BLaER1 treated with 17β-estradiol and CSF1 and Interleukin-3, amounts not matched to agents 10 nM and 100 nM (cell line): ENCODE measurements around the gene PPP2R5A.

Experiments used
- H3K27ac ChIP-seq, 11 experiments: shearing (Covaris generic); formaldehyde crosslinking; 2 replicates each; pipeline ENCODE4 v1.8.1; 2022
- H3K27me3 ChIP-seq, 11 experiments: shearing (Covaris generic); formaldehyde crosslinking; 2 replicates each; pipeline ENCODE4 v1.8.1; 2022
- H3K36me3 ChIP-seq, 11 experiments: shearing (Covaris generic); formaldehyde crosslinking; 2 replicates each; pipeline ENCODE4 v1.8.1; 2022
- H3K4me1 ChIP-seq, 10 experiments: shearing (Covaris generic); formaldehyde crosslinking; 2 replicates each; pipeline ENCODE4 v1.8.1; 2022
- H3K4me2 ChIP-seq, 11 experiments: shearing (Covaris generic); formaldehyde crosslinking; 2 replicates each; pipeline ENCODE4 v1.8.1; 2022
- H3K4me3 ChIP-seq, 10 experiments: shearing (Covaris generic); formaldehyde crosslinking; 2 replicates each; pipeline ENCODE4 v1.8.1; 2022
- H3K9ac ChIP-seq, 11 experiments: shearing (Covaris generic); formaldehyde crosslinking; 2 replicates each; pipeline ENCODE4 v1.8.1; 2022
- H3K9me3 ChIP-seq, 11 experiments: shearing (Covaris generic); formaldehyde crosslinking; replicated peaks in 1 of 11; 2 replicates each; pipeline ENCODE4 v1.8.1; 2022
- H4K20me1 ChIP-seq, 11 experiments: shearing (Covaris generic); formaldehyde crosslinking; 2 replicates each; pipeline ENCODE4 v1.8.1; 2022
- Cebpa-rat ChIP-seq, 11 experiments: shearing (Covaris generic); IDR thresholded peaks; 2 replicates each; pipeline ENCODE4 v1.8.1; 2022

PPP2R5A gene

DNA sequence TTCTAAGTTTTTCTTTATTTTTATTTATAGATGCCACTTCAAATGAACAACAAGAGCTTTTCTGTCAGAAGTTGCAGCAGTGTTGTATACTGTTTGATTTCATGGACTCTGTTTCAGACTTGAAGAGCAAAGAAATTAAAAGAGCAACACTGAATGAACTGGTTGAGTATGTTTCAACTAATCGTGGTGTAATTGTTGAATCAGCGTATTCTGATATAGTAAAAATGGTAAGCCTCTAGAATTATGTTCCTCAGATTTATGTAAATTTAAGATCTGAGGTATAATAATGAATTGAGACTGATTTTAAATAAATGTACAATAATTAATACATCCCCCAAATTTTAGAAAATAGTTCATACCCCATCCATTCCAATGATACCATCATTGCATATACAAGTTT is 43.9 kb downstream of the PPP2R5A start:
- H3K4me3 ChIP-seq = no peak overlapping the region
- H3K4me2 ChIP-seq = no peak overlapping the region
- H4K20me1 ChIP-seq = peaks cover 0 to 84% (median 64%) of the 10 kb centered on the region in 11 experiments; a peak in 18 of 22 replicates
- H3K9ac ChIP-seq = no peak overlapping the region
- peaks cover 0 to 3% (median 0%) of the 10 kb centered on the region in 11 experiments; a peak in 4 of 22 replicates for H3K9me3 ChIP-seq
- H3K27me3 ChIP-seq = no peaks in the 10 kb centered on the region
- no peaks in the 10 kb centered on the region for H3K4me1 ChIP-seq
- H3K36me3 ChIP-seq = peaks cover 49 to 83% (median 62%) of the 10 kb centered on the region in 11 experiments
- TF ChIP-seq Cebpa-rat (IDR thresholded peaks at IDR 0.05) = no peak
- H3K27ac ChIP-seq = no peak overlapping the region

DNA sequence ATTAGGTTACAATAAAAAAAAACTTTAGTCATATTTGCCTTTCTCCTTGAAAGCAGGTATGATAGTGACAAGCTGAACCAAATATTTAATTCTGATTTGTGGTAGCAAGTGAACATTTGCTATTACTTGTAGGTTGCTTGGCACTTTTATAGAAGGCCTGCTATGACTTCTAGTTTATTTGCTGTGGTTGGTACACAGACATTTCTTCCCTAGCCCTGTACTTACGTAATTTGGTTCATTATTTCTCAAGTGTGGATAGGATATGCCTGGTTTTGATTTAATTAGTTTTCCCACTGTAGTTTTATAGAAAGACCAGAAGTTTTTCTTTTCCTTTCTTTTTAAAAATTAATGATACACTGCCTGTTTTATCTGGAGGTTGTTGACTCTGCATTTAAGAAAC is 55.9 kb downstream of the PPP2R5A start:
- Histone ChIP-seq H3K4me2 (no peak overlapping the region), H3K36me3 (peaks cover 75 to 100% (median 90%) of the 10 kb centered on the region in 11 experiments)

DNA sequence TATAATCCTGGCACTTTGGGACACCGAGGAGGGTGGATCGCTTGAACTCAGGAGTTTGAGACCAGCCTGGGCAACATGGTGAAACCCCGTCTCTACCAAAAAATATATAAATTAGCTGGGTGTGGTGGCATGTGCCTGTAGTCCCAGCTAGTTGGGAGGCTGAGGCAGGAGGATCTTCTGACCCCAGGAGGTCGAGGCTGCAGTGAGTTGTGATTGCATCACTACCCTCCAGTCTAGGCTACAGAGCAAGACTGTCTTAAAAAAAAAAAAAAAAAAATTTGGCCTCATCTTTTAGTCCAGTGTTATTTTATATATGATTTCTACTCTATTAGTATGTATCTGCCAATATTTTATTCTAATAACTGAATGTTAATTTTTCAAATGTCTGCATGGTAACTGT is 59.7 kb downstream of the PPP2R5A start:
- H3K4me1 ChIP-seq = 0 out of 20 replicates have a peak, but pooled peaks cover 0 to 1% (median 0%) of the 10 kb centered on the region in 10 experiments
- H3K9ac ChIP-seq = no peak overlapping the region
- peaks cover 0 to 53% (median 19%) of the 10 kb centered on the region in 11 experiments; a peak in 13 of 22 replicates for H4K20me1 ChIP-seq
- H3K9me3 ChIP-seq = no peaks in the 10 kb centered on the region
- no peak overlapping the region for H3K4me3 ChIP-seq
- no peak for TF ChIP-seq Cebpa-rat (IDR thresholded peaks at IDR 0.05)
- H3K36me3 ChIP-seq = peaks cover 68 to 100% (median 91%) of the 10 kb centered on the region in 11 experiments
- H3K27me3 ChIP-seq = no peaks in the 10 kb centered on the region
- no peak overlapping the region for H3K4me2 ChIP-seq
- H3K27ac ChIP-seq = no peak overlapping the region

More for the DNA sequence above, 55.9 kb downstream of the PPP2R5A start:
- H4K20me1 ChIP-seq = peaks cover 0 to 66% (median 35%) of the 10 kb centered on the region in 11 experiments; a peak in 15 of 22 replicates
- H3K27ac ChIP-seq = no peak overlapping the region
- H3K4me3 ChIP-seq = no peak overlapping the region
- no peaks in the 10 kb centered on the region for H3K27me3 ChIP-seq
- no peaks in the 10 kb centered on the region for H3K9me3 ChIP-seq
- TF ChIP-seq Cebpa-rat (IDR thresholded peaks at IDR 0.05) = no peak
- no peak overlapping the region for H3K9ac ChIP-seq
- no peaks in the 10 kb centered on the region for H3K4me1 ChIP-seq

DNA sequence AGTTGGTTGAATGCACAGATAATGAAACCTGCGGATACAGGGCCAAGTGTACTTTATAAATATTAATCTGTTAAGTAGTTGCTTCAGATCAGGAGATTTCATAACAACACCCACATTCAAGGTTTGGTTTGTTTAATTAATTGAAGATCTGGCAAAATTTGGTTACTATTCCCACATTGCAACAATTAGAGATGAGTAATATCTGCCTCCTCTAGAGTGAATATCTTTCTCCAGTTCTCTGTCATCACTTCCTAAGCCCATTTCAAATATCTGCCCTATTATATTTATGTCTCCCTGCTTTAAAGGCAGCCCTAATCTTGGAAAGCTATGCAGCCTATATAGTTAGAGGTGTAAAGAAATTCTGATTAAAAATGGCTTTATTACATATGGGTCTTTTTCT is 61.4 kb downstream of the PPP2R5A start:
- no peak for TF ChIP-seq Cebpa-rat (IDR thresholded peaks at IDR 0.05)
- no peak overlapping the region for H3K9ac ChIP-seq
- no peak overlapping the region for H3K4me3 ChIP-seq
- no peaks in the 10 kb centered on the region for H3K9me3 ChIP-seq
- peaks cover 0 to 7% (median 0%) of the 10 kb centered on the region in 10 experiments; a peak in 2 of 20 replicates for H3K4me1 ChIP-seq
- peaks cover 76 to 100% (median 95%) of the 10 kb centered on the region in 11 experiments for H3K36me3 ChIP-seq
- no peak overlapping the region for H3K4me2 ChIP-seq
- H3K27ac ChIP-seq = no peak overlapping the region
- H4K20me1 ChIP-seq = peaks cover 0 to 36% (median 9%) of the 10 kb centered on the region in 11 experiments; a peak in 10 of 22 replicates
- H3K27me3 ChIP-seq = no peaks in the 10 kb centered on the region

DNA sequence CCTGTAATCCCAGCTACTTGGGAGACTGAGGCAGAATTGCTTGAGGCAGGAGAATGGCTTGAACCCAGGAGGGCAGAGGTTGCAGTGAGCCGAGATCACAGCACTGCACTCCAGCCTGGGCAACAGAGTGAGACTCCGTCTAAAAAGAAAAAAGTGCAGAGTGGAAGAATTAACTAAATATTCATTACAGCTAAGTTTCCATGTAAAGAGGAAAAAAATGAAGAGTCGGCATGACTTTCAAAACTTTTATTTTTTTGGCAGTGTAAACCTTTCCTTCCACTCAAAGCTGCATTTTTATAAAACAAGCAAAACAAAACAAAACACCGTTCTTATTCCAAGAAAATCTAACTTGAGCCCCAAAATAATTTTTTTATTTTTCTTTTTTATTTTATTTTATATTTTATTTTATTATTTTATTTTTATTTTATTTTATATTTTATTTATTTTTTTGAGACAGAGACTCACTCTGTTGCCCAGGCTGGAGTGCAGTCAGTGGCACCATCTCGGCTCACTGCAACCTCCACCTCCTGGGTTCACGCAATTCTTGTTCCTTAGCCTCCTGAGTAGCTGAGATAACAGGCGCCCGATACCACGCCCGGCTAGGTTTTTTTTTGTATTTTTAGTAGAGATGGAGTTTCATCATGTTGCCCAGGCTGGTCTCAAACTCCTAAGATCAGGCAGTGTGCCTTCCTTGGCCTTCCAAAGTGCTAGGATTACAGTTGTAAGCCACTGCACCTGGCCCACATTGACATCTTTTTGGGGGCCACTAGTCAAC is 66.6 kb downstream of the PPP2R5A start:
- no peak overlapping the region for H3K4me3 ChIP-seq

DNA sequence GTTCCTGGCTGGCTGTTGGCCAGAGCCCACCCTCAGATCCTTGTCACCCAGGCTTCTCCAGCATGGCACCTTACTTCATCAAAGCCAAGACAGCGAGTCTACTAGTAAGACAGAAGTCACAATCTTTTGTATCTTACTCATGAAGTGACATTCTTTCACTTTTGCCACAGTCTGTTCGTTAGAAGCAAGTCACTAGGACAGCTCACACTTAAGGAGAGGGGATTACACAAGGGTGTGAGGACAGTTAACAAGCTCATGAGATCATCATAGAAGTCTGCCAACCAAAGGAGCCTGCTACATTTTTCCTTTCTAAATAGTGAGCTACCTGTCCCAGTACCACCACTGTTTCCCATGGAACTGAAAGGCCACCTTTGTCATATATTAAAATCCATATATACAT is 68.0 kb downstream of the PPP2R5A start:
- H3K36me3 ChIP-seq = peaks cover 78 to 100% (median 91%) of the 10 kb centered on the region in 11 experiments
- peaks cover 0 to 14% (median 0%) of the 10 kb centered on the region in 11 experiments; a peak in 6 of 22 replicates for H4K20me1 ChIP-seq
- no peak for TF ChIP-seq Cebpa-rat (IDR thresholded peaks at IDR 0.05)
- peaks cover 0 to 25% (median 6%) of the 10 kb centered on the region in 10 experiments; a peak in 14 of 20 replicates for H3K4me1 ChIP-seq
- no peaks in the 10 kb centered on the region; a peak in 1 of 22 replicates for H3K9me3 ChIP-seq
- no peaks in the 10 kb centered on the region for H3K27me3 ChIP-seq
- H3K4me3 ChIP-seq = no peak overlapping the region
- H3K4me2 ChIP-seq = no peak overlapping the region
- no peak overlapping the region for H3K27ac ChIP-seq
- no peak overlapping the region for H3K9ac ChIP-seq

More for the DNA sequence above, 66.6 kb downstream of the PPP2R5A start:
- Histone ChIP-seq H3K4me1 (peaks cover 0 to 15% (median 0%) of the 10 kb centered on the region in 10 experiments; a peak in 4 of 20 replicates), H4K20me1 (peaks cover 0 to 24% (median 0%) of the 10 kb centered on the region in 11 experiments; a peak in 7 of 22 replicates), H3K4me2 (no peak overlapping the region), H3K36me3 (peaks cover 78 to 100% (median 90%) of the 10 kb centered on the region in 11 experiments), H3K27ac (no peak overlapping the region), H3K9ac (no peak overlapping the region), H3K27me3 (no peaks in the 10 kb centered on the region), H3K9me3 (no peaks in the 10 kb centered on the region)
- no peak for TF ChIP-seq Cebpa-rat (IDR thresholded peaks at IDR 0.05)

DNA sequence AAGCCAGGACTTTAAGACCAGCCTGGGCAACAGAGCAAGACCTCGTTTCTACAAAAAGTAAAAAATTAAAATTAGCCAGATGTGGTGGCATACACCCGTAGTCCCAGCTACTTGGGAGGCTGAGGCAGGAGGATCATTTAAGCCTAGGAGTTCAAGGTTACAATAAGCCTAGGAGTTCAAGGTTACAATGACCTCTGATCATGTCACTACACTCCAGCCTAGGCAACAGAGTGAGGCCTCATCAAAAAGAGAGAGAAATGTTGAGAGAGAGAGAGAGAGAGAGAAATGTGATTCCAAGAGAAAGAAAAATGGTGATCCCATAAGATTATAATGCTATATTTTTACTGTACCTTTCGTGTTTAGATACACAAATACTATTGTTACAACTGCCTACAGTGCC is 69.3 kb downstream of the PPP2R5A start:
- no peak overlapping the region for H3K4me2 ChIP-seq
- no peak for TF ChIP-seq Cebpa-rat (IDR thresholded peaks at IDR 0.05)
- peaks cover 86 to 100% (median 94%) of the 10 kb centered on the region in 11 experiments for H3K36me3 ChIP-seq
- H3K4me1 ChIP-seq = peaks cover 0 to 35% (median 14%) of the 10 kb centered on the region in 10 experiments; a peak in 14 of 20 replicates
- H3K27me3 ChIP-seq = no peaks in the 10 kb centered on the region
- peaks cover 0 to 14% (median 0%) of the 10 kb centered on the region in 11 experiments; a peak in 6 of 22 replicates for H4K20me1 ChIP-seq
- no peak overlapping the region for H3K9ac ChIP-seq
- H3K9me3 ChIP-seq = no peaks in the 10 kb centered on the region; a peak in 1 of 22 replicates
- H3K27ac ChIP-seq = no peak overlapping the region
- H3K4me3 ChIP-seq = no peak overlapping the region

DNA sequence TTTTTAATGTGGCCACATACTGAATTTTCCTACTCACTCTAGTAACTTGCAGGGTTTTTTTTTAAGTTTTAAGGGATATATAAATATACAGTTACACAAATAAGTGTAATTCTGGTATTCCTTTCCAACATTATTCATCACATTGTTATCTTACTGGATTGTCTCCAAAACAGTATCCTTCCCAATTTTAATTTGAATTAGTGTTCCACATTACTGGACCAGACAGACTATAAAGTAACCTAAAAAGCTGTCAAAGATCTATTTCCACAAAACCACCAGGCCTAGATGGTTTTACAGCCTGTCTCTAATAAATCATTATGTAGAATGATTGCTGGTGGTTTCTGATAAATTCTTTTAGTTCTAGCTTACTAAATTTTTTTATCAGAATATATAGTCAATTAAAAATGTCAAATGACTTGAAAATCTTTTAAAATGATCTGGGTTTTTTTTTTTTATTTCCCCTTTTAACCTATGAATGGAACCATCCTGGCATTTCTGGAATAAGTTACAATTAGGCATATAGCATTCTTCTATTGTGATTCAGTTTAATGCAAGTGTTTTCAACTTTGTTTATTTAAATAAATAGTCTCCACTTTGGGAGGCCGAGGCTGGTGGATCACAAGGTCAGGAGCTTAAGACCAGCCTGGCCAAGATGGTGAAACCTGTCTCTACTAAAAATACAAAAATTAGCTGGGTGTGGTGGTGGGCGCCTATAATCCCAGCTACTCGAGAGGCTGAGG is 70.2 kb downstream of the PPP2R5A start:
- Histone ChIP-seq H3K36me3 (peaks cover 87 to 100% (median 95%) of the 10 kb centered on the region in 11 experiments), H3K9ac (no peak overlapping the region), H3K27me3 (no peaks in the 10 kb centered on the region), H3K4me1 (peaks cover 0 to 31% (median 14%) of the 10 kb centered on the region in 10 experiments; a peak in 14 of 20 replicates), H4K20me1 (peaks cover 0 to 20% (median 0%) of the 10 kb centered on the region in 11 experiments; a peak in 6 of 22 replicates), H3K27ac (no peak overlapping the region), H3K4me3 (no peak overlapping the region), H3K4me2 (no peak overlapping the region), H3K9me3 (no peaks in the 10 kb centered on the region; a peak in 1 of 22 replicates)
- TF ChIP-seq Cebpa-rat (IDR thresholded peaks at IDR 0.05) = no peak
